HepG2 (cell line): ENCODE data around the gene MNT.

Experiments
- AFF4 ChIP-seq: sonication (generic); formaldehyde crosslinking; IDR thresholded peaks from 2 replicates; pipeline ENCODE4 v1.4.0; 2020; ENCODE audit warnings: missing genetic modification reagents
- BRD4 ChIP-seq: sonication (generic); formaldehyde crosslinking; IDR thresholded peaks from 2 replicates; pipeline ENCODE4 v1.4.0; 2020; ENCODE audit warnings: missing genetic modification reagents
- EP300 ChIP-seq, 3 experiments: sonication (generic) in 1 of 3; formaldehyde crosslinking in 1 of 3; IDR thresholded peaks; 2 replicates each; pipeline versions ENCODE4 v1.5.1 to v1.6.1; 2011 to 2020; ENCODE audit warnings: low read depth in 2 of 3, low read length in 2 of 3, borderline replicate concordance in 1 of 3, improper control_type of control experiment in 1 of 3, mild to moderate bottlenecking in 1 of 3, missing genetic modification reagents in 1 of 3, moderate library complexity in 1 of 3
- POLR2A ChIP-seq, 2 experiments: IDR thresholded peaks; 2 replicates each; pipeline ENCODE4 v1.6.1; 2011; ENCODE audit warnings: low read depth in 2 of 2, low read length in 2 of 2, mild to moderate bottlenecking in 1 of 2, moderate library complexity in 1 of 2; ENCODE audit not compliant: insufficient read depth in 1 of 2
- TAF1 ChIP-seq: sonication (generic); formaldehyde crosslinking; IDR thresholded peaks from 2 replicates; pipeline ENCODE4 v1.4.0; 2020; ENCODE audit warnings: missing genetic modification reagents
- ZNF274 ChIP-seq: sonication (generic); formaldehyde crosslinking; IDR thresholded peaks from 2 replicates; pipeline ENCODE4 v1.5.1; 2020; ENCODE audit warnings: mild to moderate bottlenecking, missing genetic modification reagents

- TF ChIP-seq ZNF274 (CRISPR knock-in tag) (no peak), EP300 (IDR thresholded peaks at IDR 0.05; ENCODE audit: low read depth in 2 of 2, low read length in 2 of 2) (no peak), EP300 (CRISPR knock-in tag; IDR thresholded peaks at IDR 0.05; ENCODE audit: borderline replicate concordance) (no peak), BRD4 (no peak), TAF1 (CRISPR knock-in tag) (no peak), AFF4 (no peak), POLR2A (IDR thresholded peaks at IDR 0.05; ENCODE audit: insufficient read depth in 1 of 2, low read depth in 2 of 2, low read length in 2 of 2) (no peak)
These were observed 38.0 kb upstream of the MNT start for GRCh38 chr17:2438823-2439222.
